Measurements from ENCODE around the gene OR2T10.
A peak's percentile ranks its signal among the peaks of the same experiment; 100 is the strongest.
"Not testable (repeated sequence)": the region's sequence is repeated elsewhere in the genome, so short reads cannot be mapped to it uniquely, and the experiment has no call there.

The OR2T10 gene, protein sequence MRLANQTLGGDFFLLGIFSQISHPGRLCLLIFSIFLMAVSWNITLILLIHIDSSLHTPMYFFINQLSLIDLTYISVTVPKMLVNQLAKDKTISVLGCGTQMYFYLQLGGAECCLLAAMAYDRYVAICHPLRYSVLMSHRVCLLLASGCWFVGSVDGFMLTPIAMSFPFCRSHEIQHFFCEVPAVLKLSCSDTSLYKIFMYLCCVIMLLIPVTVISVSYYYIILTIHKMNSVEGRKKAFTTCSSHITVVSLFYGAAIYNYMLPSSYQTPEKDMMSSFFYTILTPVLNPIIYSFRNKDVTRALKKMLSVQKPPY

GRCh38 chr1:248597589-248597988, at the start of gene OR2T10:
OR2T10 (minus strand) TSS chr1:248597700; CDS start chr1:248593768, 3,932 bp downstream.
- no peak for DNase-seq

- DNase-seq, result not testable (repeated sequence)
These were observed 47.7 kb upstream of the OR2T10 start, which contains the start of gene OR2T35 for GRCh38 chr1:248645178-248645577. OR2T35 (minus strand) TSS chr1:248645278; CDS start chr1:248639258, 6,020 bp downstream.

GRCh38 chr1:248642971-248643651, 45.6 kb upstream of the OR2T10 start:
- not testable (repeated sequence) for DNase-seq

- DNase-seq, result not testable (repeated sequence)
These were observed 44.1 kb upstream of the OR2T10 start for GRCh38 chr1:248641583-248641982.

- not testable (repeated sequence) for DNase-seq
These were observed 43.4 kb upstream of the OR2T10 start for GRCh38 chr1:248640906-248641305.

- DNase-seq, result not testable (repeated sequence)
These were observed 42.2 kb upstream of the OR2T10 start for GRCh38 chr1:248639652-248640051.

DNA sequence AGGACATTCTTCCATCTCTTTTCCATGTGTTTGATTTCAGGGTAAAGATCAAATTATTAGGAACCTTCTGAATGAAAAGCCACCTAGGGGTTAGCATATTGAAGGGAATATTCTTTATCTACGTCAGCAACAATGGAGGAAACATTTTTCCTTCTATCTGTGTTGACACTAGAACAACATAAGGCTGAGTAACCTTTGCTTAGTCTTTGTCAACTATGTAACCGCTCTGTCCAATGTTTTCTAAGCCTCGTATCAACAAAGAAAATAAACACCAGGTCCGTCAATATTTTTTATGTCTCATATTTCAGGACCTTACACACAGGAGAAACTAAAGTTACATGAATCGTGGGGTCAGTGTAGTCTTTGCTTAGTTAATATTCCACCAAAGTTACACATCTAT, 39.1 kb upstream of the OR2T10 start:
- not testable (repeated sequence) for DNase-seq

- DNase-seq, result not testable (repeated sequence)
These were observed 37.5 kb upstream of the OR2T10 start, which contains the start of gene OR2T11 for GRCh38 chr1:248634991-248635390. OR2T11 (minus strand) TSS chr1:248635091; CDS start chr1:248627128, 7,963 bp downstream.

DNA sequence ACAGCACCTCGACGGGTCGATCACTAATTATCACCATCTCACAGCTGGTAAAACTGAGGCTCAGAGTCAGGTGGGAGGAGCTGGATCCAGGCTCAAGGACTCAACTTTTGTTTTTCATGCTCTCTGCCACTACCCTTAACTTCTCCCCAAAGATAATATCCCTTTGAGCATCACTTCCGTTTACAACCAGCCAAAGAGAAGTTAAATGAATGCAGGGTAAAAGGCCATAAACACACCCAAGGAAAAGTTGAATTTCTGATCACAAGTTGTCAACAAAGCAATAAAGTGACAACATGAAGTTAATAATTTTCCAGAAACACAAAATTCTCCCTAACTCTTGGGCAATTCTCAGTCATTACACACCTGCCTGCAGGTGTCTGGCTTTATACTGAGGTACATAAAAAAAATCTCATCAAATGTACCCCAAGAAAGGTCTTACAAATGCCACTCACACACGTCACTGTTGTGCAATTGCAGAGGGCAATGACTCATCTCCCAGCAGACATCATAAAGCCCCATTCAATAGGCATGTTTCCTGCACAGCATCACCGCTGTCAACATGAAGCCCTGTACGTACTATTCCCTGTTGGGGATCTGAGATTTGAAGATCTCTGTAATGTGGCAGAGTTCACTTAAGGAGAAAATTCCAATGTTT, 34.0 kb upstream of the OR2T10 start:
- DNase-seq, result no peak

GRCh38 chr1:248630551-248630950, 33.1 kb upstream of the OR2T10 start:
- no peak for DNase-seq

- no peak for DNase-seq
These were observed 30.7 kb upstream of the OR2T10 start for GRCh38 chr1:248627971-248628844.

DNA sequence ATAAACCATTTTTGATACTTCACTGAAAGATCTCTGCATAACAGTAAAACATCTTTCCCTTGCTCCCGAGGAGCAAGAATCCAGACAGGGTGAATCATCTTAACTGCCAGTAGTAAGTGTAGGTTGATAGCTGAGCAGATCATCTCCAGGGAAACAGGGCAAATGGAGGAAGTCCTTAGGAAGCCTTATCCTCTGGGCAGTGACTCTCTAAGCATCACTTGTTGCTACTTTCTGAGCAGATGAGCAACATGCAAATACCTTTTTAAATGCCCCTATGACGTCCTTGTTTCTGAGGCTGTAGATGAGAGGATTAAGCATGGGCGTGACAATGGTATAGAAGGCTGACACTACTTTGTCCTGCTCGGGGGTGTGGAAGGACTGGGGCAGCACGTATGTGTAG, 28.5 kb upstream of the OR2T10 start:
- no peak for DNase-seq

- DNase-seq, result no peak
These were observed 27.7 kb upstream of the OR2T10 start for GRCh38 chr1:248625166-248625565.

- DNase-seq, result peak; percentile 37
These were observed 25.1 kb upstream of the OR2T10 start for GRCh38 chr1:248622570-248623001.

- no peak for DNase-seq
These were observed 24.3 kb upstream of the OR2T10 start for GRCh38 chr1:248621770-248622169.

- peak; percentile 41 for DNase-seq
These were observed 21.4 kb upstream of the OR2T10 start for GRCh38 chr1:248618878-248619277.

DNA sequence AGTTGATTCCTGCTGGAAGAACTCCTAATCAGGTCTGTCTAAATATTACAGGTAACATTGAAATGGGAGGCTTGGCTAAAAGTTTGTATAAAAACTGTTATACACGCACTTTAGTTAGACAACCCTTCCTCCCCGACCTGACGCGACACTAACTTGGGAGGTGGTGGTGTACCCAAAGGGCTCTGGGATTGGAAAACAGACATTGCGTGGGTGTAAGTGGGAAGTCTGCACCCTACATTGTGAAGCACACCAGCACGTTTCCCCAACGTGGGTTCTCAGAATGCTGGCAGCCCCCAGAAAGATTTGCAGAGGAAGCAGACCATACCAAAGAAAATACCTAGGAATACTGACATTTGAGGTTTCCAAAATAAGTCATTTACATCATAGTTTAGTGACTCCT, 20.6 kb upstream of the OR2T10 start:
- no peak for DNase-seq

- no peak for DNase-seq
These were observed 16.2 kb upstream of the OR2T10 start for GRCh38 chr1:248613742-248614141.

- DNase-seq, result no peak
These were observed 14.4 kb upstream of the OR2T10 start for GRCh38 chr1:248611883-248612414.

DNA sequence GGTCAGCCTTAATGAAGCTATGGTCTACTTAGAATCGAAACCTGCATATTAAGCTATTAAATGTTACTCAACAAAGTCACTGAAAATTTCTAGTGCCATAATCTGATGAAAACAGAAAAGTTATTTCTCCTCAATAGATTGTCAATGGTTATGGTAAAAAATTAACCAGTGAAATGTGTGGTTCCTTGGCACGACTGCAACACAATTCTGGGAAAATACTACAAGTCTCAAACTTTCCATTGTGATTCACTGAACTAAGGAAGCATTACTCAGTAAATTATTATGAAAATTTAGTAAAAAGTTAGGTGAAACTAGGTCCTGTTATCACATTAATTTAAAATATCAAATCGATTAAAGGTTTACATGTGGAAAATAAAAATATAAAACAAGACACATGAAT, 12.8 kb upstream of the OR2T10 start:
- no peak for DNase-seq

- DNase-seq, result no peak
These were observed 1.9 kb upstream of the OR2T10 start for GRCh38 chr1:248599396-248599795.

- DNase-seq, result no peak
These were observed 885 bp downstream of the OR2T10 start for GRCh38 chr1:248596615-248597014.

All from activated CD4-positive, alpha-beta T cell treated with anti-CD3 and anti-CD28 coated beads, Interleukin-2, Interleukin-6, amounts not matched to agents 100 ng/mL and 50 ng/mL, durations not matched to agents 16 hours and 8 hours (primary cell).